ENCODE measurements around the gene OR2A12.
"Not testable (repeated sequence)": the region's sequence is repeated elsewhere in the genome, so short reads cannot be mapped to it uniquely, and the experiment has no call there.

OR2A12 gene

DNA sequence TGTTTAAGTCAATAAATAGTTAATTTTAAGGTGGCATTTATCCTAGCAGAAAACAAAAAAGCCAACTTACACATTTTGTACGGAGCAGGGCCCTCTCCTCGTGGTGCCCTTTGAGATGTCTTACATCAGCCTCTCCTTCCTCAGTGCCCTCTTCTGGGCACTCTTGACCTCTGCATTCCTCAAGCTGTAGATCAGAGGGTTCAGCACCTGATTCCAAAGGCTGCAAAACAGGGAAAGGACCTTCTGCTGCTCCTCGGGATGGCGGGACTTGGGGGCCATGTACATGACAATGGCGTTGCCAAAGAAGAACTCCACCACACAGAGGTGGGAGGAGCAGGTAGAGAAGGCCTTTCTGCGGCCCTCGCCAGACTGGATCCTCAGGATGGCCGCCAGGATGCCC is 32.3 kb downstream of the OR2A12 start:
- DNase-seq (ENCODE audit: low read depth): no peak

DNA sequence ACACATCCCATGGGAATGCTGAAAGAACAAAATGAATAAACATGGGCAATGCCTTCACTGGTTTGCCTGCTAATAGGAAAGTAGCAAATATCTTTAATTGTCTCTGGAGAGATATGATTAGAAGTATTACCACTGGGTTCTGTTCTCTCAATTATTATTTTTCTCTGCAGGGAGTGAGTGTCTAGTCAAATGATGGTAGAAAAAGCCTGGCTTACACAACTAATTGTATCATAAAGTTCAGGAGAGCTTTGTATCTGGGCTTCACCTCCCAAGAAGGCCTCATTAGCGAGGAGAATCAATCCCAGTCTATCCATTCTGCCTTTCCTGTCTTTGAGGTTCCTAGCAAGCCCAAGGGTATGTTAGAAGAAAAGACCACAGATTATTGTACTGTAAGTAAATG is 36.8 kb downstream of the OR2A12 start, which contains the start of gene OR2A14:
TSS of gene OR2A14 (plus strand) at position 301 of the 400 bp plus-strand sequence. CDS start 5,937 bp downstream, outside the sequence.
- DNase-seq (ENCODE audit: low read depth): no peak

DNA sequence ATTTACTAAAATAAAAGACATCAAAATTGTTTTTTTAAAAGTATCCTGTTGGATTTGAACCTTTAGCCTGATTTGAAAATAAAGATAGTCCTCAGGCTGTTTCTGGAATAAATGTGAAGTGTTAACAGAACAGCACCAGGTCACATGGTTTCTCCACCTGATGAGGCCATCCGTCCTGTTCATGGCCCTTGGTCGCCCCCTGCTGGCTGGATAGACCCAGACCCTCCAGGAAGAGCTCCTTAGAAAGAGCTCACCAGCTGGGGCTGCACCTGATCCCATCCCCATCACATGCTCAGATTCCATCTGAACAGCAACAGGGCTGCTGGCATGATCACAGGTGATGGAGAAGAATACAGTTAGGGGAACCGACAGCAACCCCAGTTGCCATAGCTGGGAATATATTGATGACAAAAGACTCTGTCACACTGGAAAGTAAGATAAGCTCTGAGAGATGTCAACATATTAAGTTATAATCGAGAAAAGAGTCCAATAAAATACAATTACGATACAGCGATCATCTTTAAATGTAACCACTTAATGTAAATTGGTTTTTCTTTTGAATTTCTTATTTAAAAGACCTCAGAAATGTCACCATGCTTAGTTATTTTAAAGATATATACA is 41.7 kb downstream of the OR2A12 start:
- peak; percentile 81 for DNase-seq (ENCODE audit: low read depth)

DNA sequence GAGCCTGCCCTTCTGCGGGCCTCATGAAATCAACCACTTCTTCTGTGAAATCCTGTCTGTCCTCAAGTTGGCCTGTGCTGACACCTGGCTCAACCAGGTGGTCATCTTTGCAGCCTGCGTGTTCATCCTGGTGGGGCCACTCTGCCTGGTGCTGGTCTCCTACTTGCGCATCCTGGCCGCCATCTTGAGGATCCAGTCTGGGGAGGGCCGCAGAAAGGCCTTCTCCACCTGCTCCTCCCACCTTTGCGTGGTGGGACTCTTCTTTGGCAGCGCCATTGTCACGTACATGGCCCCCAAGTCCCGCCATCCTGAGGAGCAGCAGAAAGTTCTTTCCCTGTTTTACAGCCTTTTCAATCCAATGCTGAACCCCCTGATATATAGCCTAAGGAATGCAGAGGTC is 43.5 kb downstream of the OR2A12 start:
- DNase-seq (ENCODE audit: low read depth): not testable (repeated sequence)

DNA sequence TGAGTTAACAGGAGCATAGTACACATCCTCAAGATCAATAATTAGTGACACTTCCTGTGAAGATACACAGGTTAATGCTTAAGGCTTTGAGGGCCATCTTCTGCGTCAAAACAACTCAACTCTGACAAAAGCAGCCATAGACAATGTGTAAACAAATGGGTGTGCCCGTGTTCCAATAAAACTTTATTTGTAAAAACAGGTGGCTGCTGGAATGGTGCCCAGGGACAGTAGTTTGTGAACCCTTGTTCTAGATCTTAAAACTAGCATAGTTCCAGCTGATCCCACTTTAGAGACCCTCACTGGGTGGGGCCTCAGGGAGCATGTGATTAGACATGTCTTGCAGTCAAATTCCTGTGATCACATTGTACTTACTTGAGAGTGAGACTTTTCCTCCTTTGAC is 44.7 kb downstream of the OR2A12 start:
- DNase-seq (ENCODE audit: low read depth): no peak

DNA sequence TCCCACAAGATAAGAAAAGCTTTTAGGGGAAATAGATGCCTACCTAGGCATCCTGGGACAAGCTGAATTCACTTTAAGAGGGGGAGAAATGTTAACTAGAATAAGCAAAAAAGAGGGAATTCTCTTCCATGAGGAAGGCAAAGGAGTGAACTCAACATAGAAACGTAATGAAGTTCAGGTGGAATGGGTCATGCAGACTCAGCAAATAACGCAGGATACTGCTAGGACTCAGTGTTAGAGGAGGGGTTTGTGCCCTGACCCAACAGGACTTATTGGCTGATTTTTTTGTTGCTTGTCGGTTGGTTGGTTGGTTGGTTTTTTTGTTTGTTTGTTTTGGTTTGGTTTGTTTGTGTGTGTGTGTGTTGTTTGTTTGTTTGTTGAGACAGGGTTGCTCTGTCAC is 46.2 kb downstream of the OR2A12 start:
- no peak for DNase-seq (ENCODE audit: low read depth)

DNA sequence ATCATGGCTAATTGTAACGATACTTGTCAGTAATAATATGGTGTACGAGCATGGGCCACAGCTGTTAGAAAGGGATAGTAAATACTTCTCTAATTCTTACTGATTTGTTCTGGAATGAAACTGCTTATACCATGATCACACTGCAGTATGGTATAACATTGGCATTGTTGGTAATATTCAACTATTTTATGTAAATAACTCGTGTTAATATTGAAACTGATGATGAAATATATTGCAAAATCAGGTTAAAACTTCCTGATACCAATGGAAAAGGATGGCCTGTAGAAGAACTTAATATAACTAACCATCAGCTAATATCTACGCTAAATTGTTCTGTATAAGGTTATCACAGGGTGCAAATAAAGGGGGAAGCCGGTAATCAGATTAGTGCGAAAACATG is 47.2 kb downstream of the OR2A12 start:
- DNase-seq (ENCODE audit: low read depth): no peak

DNA sequence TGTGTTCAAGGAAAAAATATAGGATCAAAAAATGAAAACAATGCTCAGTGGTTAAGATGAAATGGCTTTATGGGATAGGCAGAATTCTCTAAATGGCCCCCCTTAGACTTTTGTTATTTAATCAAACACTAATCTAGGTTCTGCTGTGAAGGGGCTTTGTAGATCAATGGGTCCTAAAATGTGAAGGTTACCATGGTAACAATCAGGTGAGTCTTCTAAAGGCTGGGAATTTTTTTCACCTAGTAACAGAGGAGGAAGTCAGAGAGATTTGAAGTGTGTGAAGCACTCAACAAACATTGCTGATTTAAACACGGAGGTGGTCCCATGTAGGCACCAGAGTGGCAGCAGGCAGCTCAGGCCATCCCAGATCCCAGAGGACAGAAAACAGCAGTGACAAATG is 48.0 kb downstream of the OR2A12 start:
- DNase-seq (ENCODE audit: low read depth): no peak

DNA sequence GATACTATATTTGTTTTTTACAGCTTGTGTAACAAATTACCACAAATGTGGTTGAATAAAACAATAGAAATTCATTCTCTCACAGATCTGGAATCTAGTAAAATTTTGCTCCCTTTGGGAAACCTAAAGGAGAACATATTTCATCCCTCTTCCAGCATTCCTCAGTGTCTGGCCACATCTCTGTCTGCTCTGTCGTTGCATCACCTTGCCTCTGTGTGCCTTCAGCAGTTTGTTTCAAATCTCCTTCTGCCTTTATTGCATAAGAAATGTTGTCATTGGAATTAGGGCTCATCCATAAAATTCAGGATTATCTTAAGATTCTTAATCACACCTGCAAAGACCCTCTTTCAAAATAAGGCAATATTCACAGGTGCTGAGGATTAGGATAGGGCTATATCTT is 51.4 kb downstream of the OR2A12 start:
- no peak for DNase-seq (ENCODE audit: low read depth)

DNA sequence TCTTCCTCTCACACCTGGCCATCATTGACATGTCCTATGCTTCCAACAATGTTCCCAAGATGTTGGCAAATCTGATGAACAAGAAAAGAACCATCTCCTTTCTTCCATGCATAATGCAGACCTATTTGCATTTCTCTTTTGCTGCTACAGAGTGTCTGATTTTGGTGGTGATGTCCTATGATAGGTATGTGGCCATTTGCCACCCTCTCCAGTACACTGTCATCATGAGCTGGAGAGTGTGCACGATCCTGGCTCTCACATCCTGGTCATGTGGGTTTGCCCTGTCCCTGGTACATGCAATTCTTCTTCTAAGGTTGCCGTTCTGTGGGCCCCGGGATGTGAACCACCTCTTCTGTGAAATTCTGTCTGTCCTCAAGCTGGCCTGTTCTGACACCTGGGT is 56.1 kb downstream of the OR2A12 start:
- no peak for DNase-seq (ENCODE audit: low read depth)

DNA sequence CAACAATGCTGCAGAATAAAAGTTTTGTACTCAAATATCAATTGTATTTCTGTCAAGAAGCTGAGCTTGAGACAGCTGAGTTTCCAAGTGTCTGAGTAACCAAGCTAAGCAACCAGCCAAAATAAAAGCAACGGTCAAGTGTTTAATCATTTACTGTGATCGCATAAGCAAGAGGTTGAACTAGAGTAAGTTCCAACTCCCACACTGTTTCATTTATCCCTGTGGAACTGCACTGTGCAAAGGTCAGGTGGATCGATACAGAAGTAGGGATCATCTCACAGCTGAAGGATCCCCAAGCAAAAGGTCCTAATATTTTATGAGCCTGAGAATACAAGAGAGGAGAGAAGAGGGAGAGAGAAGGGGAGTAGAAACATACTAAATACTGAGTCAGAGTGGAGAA is 58.3 kb downstream of the OR2A12 start:
- no peak for DNase-seq (ENCODE audit: low read depth)

DNA sequence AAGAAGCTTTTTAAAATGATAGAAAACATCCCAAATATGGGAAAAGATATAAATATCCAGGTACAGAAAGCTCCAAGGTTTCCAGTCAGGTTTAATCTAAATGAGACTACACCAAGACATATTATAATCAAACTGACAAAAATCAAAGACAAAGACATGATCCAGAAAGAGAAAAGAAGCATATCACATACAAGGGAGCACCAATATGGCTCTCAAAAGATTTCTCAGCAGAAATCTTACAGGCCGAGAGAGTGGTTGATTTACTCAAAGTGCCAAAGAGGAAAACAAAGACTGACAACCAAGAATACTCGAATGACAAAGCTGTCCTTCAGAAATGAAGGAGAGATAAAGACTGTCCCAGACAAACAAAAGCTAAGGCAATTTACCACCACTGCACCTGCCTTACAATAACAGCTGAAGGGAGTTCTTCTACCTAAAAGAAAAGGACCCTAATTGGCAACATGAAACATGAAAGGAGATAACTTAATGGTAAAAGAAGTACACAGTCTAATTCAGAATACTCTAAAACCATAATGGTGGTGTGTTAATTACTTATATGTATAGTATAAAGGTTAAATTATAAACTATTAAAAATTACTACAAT is 62.2 kb downstream of the OR2A12 start:
- no peak for DNase-seq (ENCODE audit: low read depth)

All from T follicular helper cell (primary cell).